K562 (cell line): Measurements from ENCODE around the gene PIP4K2A. TPM values are rescaled to one million over a fixed set of nuclear protein-coding genes. Genes with fewer than 3 reads are reported as not detected.
A peak's percentile ranks its signal among the peaks of the same experiment; 100 is the strongest.

ENCODE experiments used
- ATAC-seq: fragments of 200-7000 bp; cut with Tn5 transposase; 3 replicates; pipeline ENCODE4 v1.9.1; 2020; ENCODE audit warnings: moderate library complexity
- BruUV-seq: library from RNA; stranded (reverse); fragments of 400-500 nt; replicated peaks from 2 replicates; lab custom pipeline; 2021; lab: Mats Ljungman, UMichigan
- CTCF ChIA-PET: fragments of 300-600 bp; formaldehyde crosslinking; extraction: SDS; loops from one replicate; lab custom pipeline; 2021; ENCODE audit warnings: low intra/inter-chr PET ratio; lab: Yijun Ruan, JAX
- POLR2A ChIA-PET: fragments of 300-600, 350-650 bp; sonication (Branson Sonifier 250); formaldehyde crosslinking; extraction: SDS; loops from one replicate; lab custom pipeline; 2021; ENCODE audit warnings: antibody characterized with exemption, inconsistent platforms; lab: Yijun Ruan, JAX
- DNase-seq, 4 experiments: peaks; one replicate each; pipeline versions ENCODE4 v3.0.0 to v3.0.0-alpha.2; 2011 to 2018; ENCODE audit warnings: low spot score in 3 of 4, mixed read lengths in 3 of 4; ENCODE audit errors: extremely low read depth in 1 of 4
- FAIRE-seq: peaks from 2 replicates; lab custom pipeline; 2011; peaks lifted over from hg19 to GRCh38; lab: Jason Lieb, UNC
- H2AFZ ChIP-seq: 2 replicates; pipeline ENCODE4 v1.6.0; 2011; ENCODE audit warnings: low read depth, low read length, control low read depth, inconsistent platforms
- H3K27ac ChIP-seq: fragments of 200-600 bp; 3 replicates; pipeline ENCODE4 v1.8.0; 2011; ENCODE audit warnings: low read depth, mild to moderate bottlenecking, control low read depth, inconsistent platforms, low read length, moderate library complexity, mixed read lengths; ENCODE audit errors: extremely low read depth
- H3K27me3 ChIP-seq, 2 experiments: fragments of 300-600 bp in 1 of 2; 2 replicates in 1 of 2; 3 replicates in 1 of 2; pipeline versions ENCODE4 v1.6.0 to v1.8.0; 2011; ENCODE audit warnings: inconsistent platforms in 2 of 2, low read length in 2 of 2, mild to moderate bottlenecking in 1 of 2, mixed read lengths in 1 of 2, moderate library complexity in 1 of 2; ENCODE audit not compliant: control insufficient read depth in 2 of 2, insufficient read depth in 2 of 2
- H3K36me3 ChIP-seq: fragments of 300-600 bp; 3 replicates; pipeline ENCODE4 v1.8.0; 2011; ENCODE audit warnings: mild to moderate bottlenecking, low read length, inconsistent platforms; ENCODE audit not compliant: control insufficient read depth, insufficient read depth
- H3K4me1 ChIP-seq, 2 experiments: fragments of 200-600 bp in 1 of 2; replicated peaks in 1 of 2; 2 replicates in 1 of 2; 3 replicates in 1 of 2; pipeline versions ENCODE4 v1.5.1 to v1.8.0; 2011; ENCODE audit warnings: inconsistent platforms in 2 of 2, low read length in 2 of 2, mild to moderate bottlenecking in 1 of 2, mixed read lengths in 1 of 2, moderate library complexity in 1 of 2; ENCODE audit not compliant: control insufficient read depth in 2 of 2, insufficient read depth in 2 of 2
- H3K4me2 ChIP-seq: 2 replicates; pipeline ENCODE4 v1.6.1; 2011; ENCODE audit warnings: low read length, control low read depth, inconsistent platforms, mixed read lengths; ENCODE audit not compliant: insufficient read depth
- H3K4me3 ChIP-seq: fragments of 200-600 bp; sonication (generic), shearing (Covaris generic); 2 replicates; pipeline ENCODE4 v1.5.1; 2016; ENCODE audit warnings: control low read depth, inconsistent platforms
- H3K79me2 ChIP-seq: fragments of 200-600 bp; 3 replicates; pipeline ENCODE4 v1.8.0; 2011; ENCODE audit warnings: low read length, inconsistent platforms; ENCODE audit not compliant: control insufficient read depth, insufficient read depth
- H3K9ac ChIP-seq, 2 experiments: 2 replicates each; pipeline versions ENCODE4 v1.6.0 to v1.6.1; 2011; ENCODE audit warnings: low read depth in 2 of 2, low read length in 2 of 2, control low read depth in 1 of 2, inconsistent platforms in 1 of 2, mild to moderate bottlenecking in 1 of 2, mixed read lengths in 1 of 2; ENCODE audit not compliant: insufficient read depth in 1 of 2
- H3K9me1 ChIP-seq: one replicate; pipeline ENCODE4 v1.6.0; 2011; ENCODE audit warnings: inconsistent platforms, mild to moderate bottlenecking, low read length, moderate library complexity; ENCODE audit not compliant: control insufficient read depth, insufficient read depth
- H3K9me3 ChIP-seq: replicated peaks from 2 replicates; pipeline ENCODE4 v1.5.1; 2011; ENCODE audit warnings: low read depth, low read length, inconsistent platforms; ENCODE audit not compliant: control insufficient read depth, insufficient read depth
- H4K20me1 ChIP-seq: replicated peaks from 2 replicates; pipeline ENCODE4 v1.6.1; 2011; ENCODE audit warnings: low read length, inconsistent platforms, mixed read lengths; ENCODE audit not compliant: control insufficient read depth, insufficient read depth
- CREB1 ChIP-seq, 2 experiments: sonication (generic) in 1 of 2; formaldehyde crosslinking in 1 of 2; IDR thresholded peaks; 2 replicates each; pipeline versions ENCODE4 v1.6.1 to v1.8.0; 2012 to 2022; ENCODE audit warnings: inconsistent platforms in 1 of 2, mild to moderate bottlenecking in 1 of 2, missing genetic modification reagents in 1 of 2, moderate library complexity in 1 of 2
- ETV1 ChIP-seq: fragments of 450-650 bp; conservative IDR thresholded peaks from 2 replicates; pipeline ENCODE4 v1.6.1; 2016; ENCODE audit warnings: missing genetic modification characterization, control low read depth, low read depth, missing compliant biosample characterization
- GTF2E2 ChIP-seq: fragments of 200-800 bp; sonication (Bioruptor generic); IDR thresholded peaks from 2 replicates; pipeline ENCODE4 v1.6.1; 2016; ENCODE audit warnings: missing genetic modification characterization, missing compliant biosample characterization
- MITF ChIP-seq: IDR thresholded peaks from 2 replicates; pipeline ENCODE4 v1.6.1; 2014; ENCODE audit warnings: antibody characterized with exemption
- RBM34 ChIP-seq: fragments of 200-400 bp; formaldehyde crosslinking; IDR thresholded peaks from 2 replicates; pipeline ENCODE4 v1.6.1; 2018; ENCODE audit warnings: low read length, borderline replicate concordance; ENCODE audit not compliant: insufficient read depth
- SOX6 ChIP-seq: fragments of 450-650 bp; IDR thresholded peaks from 2 replicates; pipeline ENCODE4 v1.6.1; 2014; ENCODE audit warnings: mild to moderate bottlenecking
- TAF9B ChIP-seq: fragments of 450-650 bp; IDR thresholded peaks from 2 replicates; pipeline ENCODE4 v1.6.1; 2018; ENCODE audit warnings: mild to moderate bottlenecking; ENCODE audit not compliant: partially characterized antibody
- ZBTB7A ChIP-seq: IDR thresholded peaks from 2 replicates; pipeline ENCODE4 v1.6.1; 2011; ENCODE audit warnings: low read depth, mild to moderate bottlenecking, low read length, moderate library complexity, borderline replicate concordance; ENCODE audit not compliant: control insufficient read depth
- WGBS: fragments of 100-300 bp; shearing (Covaris generic); methylation state at CpG from one replicate; pipeline ENCODE4 v1.1.6; 2016; ENCODE audit warnings: low coverage, mixed read lengths; ENCODE audit not compliant: insufficient coverage; ENCODE audit errors: missing lambda C conversion rate; 5-methylcytosine and 5-hydroxymethylcytosine counted together
- in situ Hi-C: fragments of 300-500 bp; cut with MboI; formaldehyde crosslinking; loops from 4 replicates; pipeline ENCODE4 v1.15.0; 2018; ENCODE audit warnings: inconsistent platforms, mixed read lengths
- intact Hi-C: fragments of 100-400 bp; cut with micrococcal nuclease; formaldehyde crosslinking; loops from 2 replicates; pipeline ENCODE4 v1.14.2; 2022
- polyA plus RNA-seq, 8 experiments: library from polyadenylated mRNA; depleted of rRNA in 4 of 8; stranded (reverse) in 5 of 8; unstranded in 3 of 8; fragments of >200 nt; fragmentation: Nextera tagmentation in 2 of 8; fragmentation: Illumina TruSeq in 1 of 8; extraction: Ambion mirVana in 2 of 8; extraction: Trizol in 1 of 8; gene quantifications; 2 replicates each; pipeline versions ENCODE4 v1.2.1 to v1.2.3, GENCODE V29; 2011 to 2014; ENCODE audit warnings: inconsistent platforms in 1 of 8, missing spikeins in 1 of 8
- total RNA-seq, 7 experiments: library from RNA; depleted of rRNA in 6 of 7; stranded (reverse); fragments of >200 nt in 6 of 7; fragmentation: Illumina TruSeq in 2 of 7; extraction: Trizol in 2 of 7; gene quantifications; 2 replicates each; pipeline versions ENCODE4 v1.2.1 to v1.2.3, GENCODE V29; 2011 to 2021; ENCODE audit warnings: low replicate concordance in 1 of 7
- TF ChIP-seq, protein P1 (sequence below), 2 experiments: IDR thresholded peaks; 2 replicates each; pipeline ENCODE4 v1.6.1; 2012; ENCODE audit warnings: improper control_type of control experiment in 2 of 2, low read depth in 2 of 2, low read length in 2 of 2, borderline replicate concordance in 1 of 2

Gene PIP4K2A
- total and polyA plus RNA-seq, 9 of the 15 experiments (the other 6 are each of a cell fraction or from before 2014, with no cell fraction given): 35.6 to 117 (median 71.9) TPM

- H3K9me3 ChIP-seq: no peaks in the 10 kb centered on the region
- 73% methylated on average over 7 of the region's 7 CpGs for WGBS
- CTCF ChIA-PET: no interaction called here
- intact Hi-C loops: loop anchor here (10.0 kb wide), 1 partner anchor 140 kb away; no protein-coding TSS in a partner anchor
- H3K27ac ChIP-seq: no peak overlapping the region
- H3K9ac ChIP-seq: no peak overlapping the region
- peak overlapping the region; percentile 64; the same call in 1 of the 2 replicates for H3K4me2 ChIP-seq
- no peaks in the 10 kb centered on the region for H3K36me3 ChIP-seq
- FAIRE-seq (no peak), DNase-seq (no peak), ATAC-seq (no peak)
- H3K4me1 ChIP-seq: peaks cover 19% of the 10 kb centered on the region in 2 experiments; a peak in 4 of 5 replicates
- BruUV-seq: no TSS peak
- H3K27me3 ChIP-seq: no peaks in the 10 kb centered on the region
- in situ Hi-C loops: no loop called here
- TF ChIP-seq ETV1 (tag): no peak
- TF ChIP-seq GTF2E2: peak; percentile 34; the same call in 1 of the 2 replicates
- no peak for TF ChIP-seq CREB1 (IDR thresholded peaks at IDR 0.05)
- 0 out of 2 replicates have a peak, but pooled peaks have one; percentile 6 for TF ChIP-seq CREB1 (CRISPR knock-in tag; IDR thresholded peaks at IDR 0.05)
- TF ChIP-seq, all 486 proteins: peak for 2
- Histone ChIP-seq H2AFZ (peak overlapping the region; percentile 95), H3K9me1 (peaks cover 4% of the 10 kb centered on the region), H4K20me1 (peaks cover 9% of the 10 kb centered on the region; the same call in 1 of the 2 replicates), H3K79me2 (peaks cover 40% of the 10 kb centered on the region), H3K4me3 (no peak overlapping the region)
- POLR2A ChIA-PET: no interaction called here
Measured at GRCh38 chr10:22715290-22715625, 880 bp upstream of the PIP4K2A start.

DNA sequence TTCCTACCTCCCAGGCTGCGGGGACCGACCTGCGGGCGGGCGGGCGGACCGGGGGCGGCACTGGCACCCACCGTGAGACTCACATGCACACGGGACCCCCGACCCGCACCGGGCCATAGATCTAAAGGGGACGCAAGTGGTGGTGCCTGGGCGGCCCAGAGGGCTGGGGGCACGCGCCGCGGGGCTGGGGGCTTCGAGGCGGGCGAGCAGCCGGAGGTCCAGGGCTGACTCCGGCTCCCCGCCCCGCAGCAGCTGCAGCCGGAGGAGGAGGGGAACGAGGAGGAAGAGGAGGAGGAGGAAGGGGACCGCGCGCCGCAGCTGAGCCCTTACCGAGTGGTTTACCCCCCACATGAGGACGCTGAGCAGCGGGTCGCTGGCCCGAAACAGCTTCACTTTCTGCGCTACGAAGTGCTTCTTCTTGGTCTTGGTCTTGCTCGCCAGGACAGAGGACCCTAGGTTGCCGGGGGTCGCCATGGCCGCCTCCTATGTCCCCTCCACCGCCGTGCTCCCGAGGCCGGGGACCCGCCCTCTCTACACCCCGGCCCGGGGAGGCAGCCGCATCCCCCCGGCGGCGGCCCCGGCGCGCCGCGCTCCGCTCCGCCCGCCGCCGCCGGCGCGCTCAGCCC, 412 bp downstream of the PIP4K2A start:
- ATAC-seq (peak; percentile 30), FAIRE-seq (no peak), DNase-seq (peak in 2 of 4 experiments; percentile 56 to 58)
- Histone ChIP-seq H3K9ac (peak overlapping the region; percentile 85 to 99), H4K20me1 (peaks cover 11% of the 10 kb centered on the region; the same call in 1 of the 2 replicates), H2AFZ (peak overlapping the region; percentile 71), H3K79me2 (peaks cover 53% of the 10 kb centered on the region), H3K9me3 (no peaks in the 10 kb centered on the region), H3K4me1 (peaks cover 19 to 23% of the 10 kb centered on the region in 2 experiments; a peak in 4 of 5 replicates), H3K9me1 (peaks cover 4% of the 10 kb centered on the region), H3K4me2 (peak overlapping the region; percentile 94), H3K36me3 (no peaks in the 10 kb centered on the region), H3K27ac (peak overlapping the region; percentile 93), H3K27me3 (no peaks in the 10 kb centered on the region), H3K4me3 (peak overlapping the region; percentile 85)
- ChIA-PET CTCF (no interaction called here), POLR2A (interaction anchor here (0.6 to 1.2 kb wide), 4 partner anchors 8 to 96 kb away, joined by 3 to 5 read pairs (median 3); no protein-coding TSS in a partner anchor)
- intact Hi-C loops: loop anchor here (1.0 to 10.0 kb wide), 5 partner anchors 45 to 354 kb away; no protein-coding TSS in a partner anchor
- no TSS peak for BruUV-seq
- in situ Hi-C loops: no loop called here
- WGBS: under 1% methylated on average over 36 of the region's 67 CpGs
- TF ChIP-seq RBM34 (no peak), MITF (no peak), TAF9B (no peak), ETV1 (tag) (no peak), SOX6 (no peak), ZBTB7A (peak; percentile 44; the same call in 1 of the 2 replicates)
- TF ChIP-seq, protein P1, sequence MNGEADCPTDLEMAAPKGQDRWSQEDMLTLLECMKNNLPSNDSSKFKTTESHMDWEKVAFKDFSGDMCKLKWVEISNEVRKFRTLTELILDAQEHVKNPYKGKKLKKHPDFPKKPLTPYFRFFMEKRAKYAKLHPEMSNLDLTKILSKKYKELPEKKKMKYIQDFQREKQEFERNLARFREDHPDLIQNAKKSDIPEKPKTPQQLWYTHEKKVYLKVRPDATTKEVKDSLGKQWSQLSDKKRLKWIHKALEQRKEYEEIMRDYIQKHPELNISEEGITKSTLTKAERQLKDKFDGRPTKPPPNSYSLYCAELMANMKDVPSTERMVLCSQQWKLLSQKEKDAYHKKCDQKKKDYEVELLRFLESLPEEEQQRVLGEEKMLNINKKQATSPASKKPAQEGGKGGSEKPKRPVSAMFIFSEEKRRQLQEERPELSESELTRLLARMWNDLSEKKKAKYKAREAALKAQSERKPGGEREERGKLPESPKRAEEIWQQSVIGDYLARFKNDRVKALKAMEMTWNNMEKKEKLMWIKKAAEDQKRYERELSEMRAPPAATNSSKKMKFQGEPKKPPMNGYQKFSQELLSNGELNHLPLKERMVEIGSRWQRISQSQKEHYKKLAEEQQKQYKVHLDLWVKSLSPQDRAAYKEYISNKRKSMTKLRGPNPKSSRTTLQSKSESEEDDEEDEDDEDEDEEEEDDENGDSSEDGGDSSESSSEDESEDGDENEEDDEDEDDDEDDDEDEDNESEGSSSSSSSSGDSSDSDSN (IDR thresholded peaks at IDR 0.05; ENCODE audit: borderline replicate concordance in 1 of 2, low read depth in 2 of 2, low read length in 2 of 2): peak; percentile 43 to 67; a peak in 3 of 4 replicates
